GM19468 (cell line): Measurements from ENCODE around the gene CDT1.

Source experiments
- ATAC-seq: cut with Tn5 transposase; IDR thresholded peaks from one replicate; pipeline ENCODE4 v1.9.1; 2021; ENCODE audit warnings: mild to moderate bottlenecking, moderate library complexity, moderate number of reproducible peaks; ENCODE audit not compliant: unreplicated experiment; ENCODE audit errors: extremely low read depth

CDT1 gene

GRCh38 chr16:88799569-88800276, 3.9 kb upstream of the CDT1 start:
- no peak for ATAC-seq

DNA sequence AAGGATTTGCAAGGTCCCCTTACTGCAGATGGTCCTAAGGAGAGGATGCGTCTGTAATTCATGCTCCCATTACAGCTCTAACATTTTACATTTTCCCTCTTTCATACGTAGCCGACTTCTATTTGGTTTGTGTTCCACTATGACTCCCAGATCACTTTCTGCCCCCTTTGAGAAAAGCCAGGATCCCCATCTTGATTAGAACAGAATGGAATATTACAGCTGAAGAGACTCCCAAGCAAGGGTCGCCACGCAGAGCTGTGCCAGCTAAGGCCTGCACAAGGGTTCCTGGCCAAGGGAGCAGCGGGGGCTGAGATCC, 3.4 kb upstream of the CDT1 start:
- ATAC-seq, result no peak

- no peak for ATAC-seq
These were observed 573 bp downstream of the CDT1 start for GRCh38 chr16:88804173-88804551.

- no peak for ATAC-seq
These were observed 1.2 kb downstream of the CDT1 start for GRCh38 chr16:88804552-88805339.

DNA sequence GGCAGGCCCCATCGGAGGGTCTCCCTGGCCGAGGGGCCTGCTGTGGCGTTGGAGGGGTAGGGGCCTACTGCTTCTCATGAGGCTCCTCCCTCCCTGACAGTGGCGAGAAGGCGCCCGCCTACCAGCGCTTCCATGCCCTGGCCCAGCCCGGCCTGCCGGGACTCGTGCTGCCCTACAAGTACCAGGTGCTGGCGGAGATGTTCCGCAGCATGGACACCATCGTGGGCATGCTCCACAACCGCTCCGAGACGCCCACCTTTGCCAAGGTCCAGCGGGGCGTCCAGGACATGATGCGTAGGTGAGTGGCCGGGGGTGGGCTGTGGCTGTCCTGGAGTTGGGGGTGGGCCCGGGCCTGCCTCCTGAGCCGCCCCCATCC, 1.7 kb downstream of the CDT1 start:
- ATAC-seq, result no peak

DNA sequence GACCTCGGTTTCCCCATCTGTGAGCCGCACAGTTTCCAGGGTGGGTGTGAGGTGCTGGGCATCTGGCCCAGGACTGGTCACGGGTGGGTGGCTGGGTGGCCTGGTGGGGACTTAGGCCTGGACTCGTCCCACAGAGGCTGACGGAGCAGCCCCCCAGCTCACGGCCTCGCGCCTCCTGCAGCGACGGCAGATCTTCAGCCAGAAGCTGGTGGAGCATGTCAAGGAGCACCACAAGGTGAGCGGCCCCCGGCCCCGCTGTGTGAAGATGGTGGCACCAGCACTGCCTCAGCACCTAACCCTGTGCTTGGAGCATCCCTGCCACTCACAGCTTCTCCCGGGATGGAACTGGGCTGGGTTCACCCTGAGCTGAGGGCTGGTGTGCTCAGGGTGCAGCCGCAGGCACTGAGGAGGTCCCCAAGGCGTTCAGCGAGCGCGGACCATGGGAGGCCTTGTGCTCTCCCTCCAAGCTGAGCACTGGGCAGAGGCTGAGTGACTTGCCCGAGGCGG, 2.4 kb downstream of the CDT1 start:
- no peak for ATAC-seq

- ATAC-seq, result no peak
These were observed 3.0 kb downstream of the CDT1 start for GRCh38 chr16:88806491-88807111.

- ATAC-seq, result no peak
These were observed 3.6 kb downstream of the CDT1 start for GRCh38 chr16:88807142-88807625.

- ATAC-seq, result no peak
These were observed 4.3 kb downstream of the CDT1 start for GRCh38 chr16:88807626-88808453.

DNA sequence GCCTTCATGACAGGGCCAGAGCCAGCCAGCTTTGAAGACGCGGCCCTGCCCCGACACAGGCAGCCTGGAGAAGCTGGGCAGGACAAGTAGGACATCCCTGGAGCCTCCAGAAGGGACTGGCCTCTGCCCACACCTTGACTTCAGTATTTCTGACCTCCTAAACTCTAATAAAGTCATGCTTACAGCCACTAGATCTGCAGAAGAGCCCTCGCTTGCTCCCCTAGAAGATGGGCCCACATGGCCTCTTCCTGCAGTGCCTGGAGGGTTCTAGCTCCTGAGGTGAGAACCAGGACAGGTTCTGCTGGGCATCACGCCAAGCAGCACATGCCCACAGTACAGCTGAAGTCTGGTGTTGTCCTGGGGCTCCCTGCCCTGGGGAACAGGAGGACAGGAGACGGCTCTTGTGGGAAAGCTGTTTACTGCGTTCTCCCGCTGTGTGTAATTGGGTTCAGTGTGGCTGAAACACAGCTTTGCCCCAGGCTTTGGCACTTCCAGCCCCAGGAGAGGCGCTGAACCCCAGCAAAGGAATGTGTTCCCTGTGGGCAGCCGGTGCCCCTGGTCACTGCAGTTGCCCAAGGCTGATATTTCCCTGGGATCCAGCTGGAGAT, 5.6 kb downstream of the CDT1 start:
- no peak for ATAC-seq

GRCh38 chr16:88809676-88810165, 6.1 kb downstream of the CDT1 start:
- ATAC-seq, result no peak

DNA sequence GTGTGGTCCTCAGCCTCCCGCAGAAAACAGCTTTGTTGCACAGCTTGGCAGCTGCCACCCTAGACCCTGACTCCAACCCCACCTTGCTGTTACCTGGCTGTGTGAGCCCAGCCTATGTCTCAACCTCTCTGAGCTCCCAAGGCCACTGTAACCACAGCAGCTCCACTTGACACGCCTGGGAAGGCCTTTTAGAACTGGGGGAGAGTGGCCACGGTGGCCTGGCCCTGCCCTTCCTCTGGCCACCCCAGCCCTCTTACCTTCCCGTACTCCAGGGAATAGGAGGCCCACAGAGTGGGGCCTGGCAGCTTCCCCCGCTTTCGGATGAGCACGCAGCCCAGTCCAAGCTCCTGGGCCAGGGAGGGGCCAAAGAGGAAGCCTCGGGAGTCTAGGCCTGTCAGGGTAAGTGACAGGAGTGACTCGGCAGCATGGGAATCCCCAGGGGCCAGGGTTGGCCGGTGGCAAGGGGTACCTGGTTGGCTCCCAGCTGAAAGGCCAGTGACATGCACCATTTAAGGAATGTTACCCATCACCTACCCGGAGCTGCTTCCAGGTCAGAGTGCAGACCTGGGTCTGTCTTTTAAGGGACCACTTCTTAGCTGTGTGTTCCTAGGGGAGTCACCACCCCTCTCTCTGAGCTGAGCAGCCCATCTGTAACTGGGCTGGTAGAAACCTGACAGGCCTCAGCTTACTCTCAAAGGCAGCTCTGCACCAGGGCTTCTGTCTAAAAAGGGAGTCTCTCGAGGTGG, 6.8 kb downstream of the CDT1 start:
- no peak for ATAC-seq

DNA sequence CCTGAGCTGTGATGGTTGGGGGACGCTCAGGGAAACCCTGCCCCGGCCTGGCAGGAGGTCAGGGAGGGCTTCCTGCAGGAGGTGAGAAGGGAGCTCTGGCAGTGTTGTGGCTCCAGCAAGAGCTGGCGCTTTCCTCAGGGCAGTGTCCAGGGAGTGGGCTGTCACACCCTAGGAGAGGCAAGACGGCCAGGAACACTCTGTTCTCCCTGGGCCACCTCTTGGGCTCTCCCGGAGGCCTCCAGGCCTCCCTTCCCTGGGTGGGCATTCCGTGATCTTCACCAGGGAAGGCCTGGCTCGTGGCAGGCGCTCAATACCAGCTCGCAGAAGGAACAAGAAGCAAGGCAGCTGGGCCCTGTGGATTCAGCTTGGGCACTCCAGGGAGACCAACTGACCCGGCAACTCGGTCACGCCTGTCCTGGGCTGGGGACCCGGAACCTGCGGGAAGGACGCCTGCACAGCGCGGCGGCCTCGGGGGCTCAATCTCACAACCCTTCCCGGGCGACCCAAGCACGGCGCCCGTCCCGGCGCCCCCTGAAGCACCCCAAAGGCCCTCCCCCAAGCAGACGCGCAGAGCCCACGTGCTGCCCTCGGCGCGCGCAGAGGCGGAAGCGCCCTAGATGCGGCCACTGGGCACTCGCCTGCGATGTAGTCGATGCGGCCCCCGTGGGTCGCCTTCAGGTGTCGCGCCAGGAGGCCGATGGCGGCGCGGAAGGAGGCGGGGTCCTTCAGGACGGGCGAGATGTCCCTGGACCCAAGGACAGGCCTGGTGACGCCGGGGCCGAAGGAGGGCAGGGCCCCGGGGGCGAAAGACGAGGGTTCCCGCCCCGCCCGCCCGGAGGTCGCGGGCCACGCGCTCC, 7.6 kb downstream of the CDT1 start:
- ATAC-seq, result peak; percentile 19

GRCh38 chr16:88811769-88812512, 8.4 kb downstream of the CDT1 start, which contains the start of gene APRT:
Gene APRT, minus strand, starts transcription at chr16:88811928. Its CDS starts 29 bp downstream, at chr16:88811899.
- ATAC-seq, result peak; percentile 50

GRCh38 chr16:88812513-88813268, 9.1 kb downstream of the CDT1 start:
- ATAC-seq, result no peak

- no peak for ATAC-seq
These were observed 9.9 kb downstream of the CDT1 start for GRCh38 chr16:88813269-88814143.
